Peyer's patch (tissue), 4 donors: ENCODE measurements around the gene BET1L. TPM values are rescaled to one million over a fixed set of nuclear protein-coding genes. Genes with fewer than 3 reads are reported as not detected.
"Not testable (repeated sequence)": the region's sequence is repeated elsewhere in the genome, so short reads cannot be mapped to it uniquely, and the experiment has no call there.

ENCODE experiments used
- DNase-seq, 3 donors: peaks; one replicate each; pipeline ENCODE4 v3.0.0-alpha.2; 2017 to 2019
- H3K27ac ChIP-seq, 4 donors: fragments of 200-600 bp; sonication (generic); one replicate each; pipeline ENCODE4 v1.5.1; 2016 to 2019
- H3K27me3 ChIP-seq, 2 donors: fragments of 200-600 bp; sonication (generic); one replicate each; pipeline ENCODE4 v1.5.1; 2019
- H3K36me3 ChIP-seq, 3 donors: fragments of 200-600 bp; sonication (generic); one replicate each; pipeline ENCODE4 v1.5.1; 2016 to 2019
- H3K4me1 ChIP-seq, 4 donors: fragments of 200-600 bp; sonication (generic); one replicate each; pipeline ENCODE4 v1.5.1; 2016 to 2019
- H3K4me3 ChIP-seq, 4 donors: fragments of 200-600 bp; sonication (generic); 1 replicate in 3 of 4; 2 replicates in 1 of 4; pipeline ENCODE4 v1.5.1; 2016 to 2019; ENCODE audit warnings: mild to moderate bottlenecking in 1 of 4
- H3K9me3 ChIP-seq, 4 donors: fragments of 200-600 bp; sonication (generic); one replicate each; pipeline ENCODE4 v1.5.1; 2016 to 2019; ENCODE audit warnings: mild to moderate bottlenecking in 1 of 4
- CTCF ChIP-seq, 6 experiments: fragments of 450-650 bp in 4 of 6; fragments of 200-600 bp in 2 of 6; sonication (generic) in 1 of 6; IDR thresholded peaks; one replicate each; pipeline ENCODE4 v1.5.1; 2017 to 2019; ENCODE audit warnings: antibody characterized with exemption in 6 of 6, mild to moderate bottlenecking in 3 of 6, moderate library complexity in 1 of 6
- POLR2A ChIP-seq, 2 donors: fragments of 450-650 bp; IDR thresholded peaks; one replicate each; pipeline ENCODE4 v1.5.1; 2017; ENCODE audit warnings: antibody characterized with exemption in 2 of 2, mild to moderate bottlenecking in 2 of 2, moderate library complexity in 2 of 2
- total RNA-seq, 4 donors: library from RNA; depleted of rRNA; stranded (reverse); fragments of >200 nt; gene quantifications; one replicate each; pipeline ENCODE4 v1.1.0, GENCODE V29; 2016

BET1L gene
- total RNA-seq, 4 donors from 2014 or later = 20.6 to 69.7 (median 40.1) TPM

- Histone ChIP-seq H3K27me3 (no peaks in the 10 kb centered on the region), H3K4me1 (no peaks in the 10 kb centered on the region), H3K27ac (peak overlapping the region in 1 of 4 donors; percentile 37), H3K36me3 (peaks cover 0 to 15% (median 0%) of the 10 kb centered on the region in 3 donors), H3K9me3 (no peaks in the 10 kb centered on the region), H3K4me3 (no peak overlapping the region)
- DNase-seq = peak in 1 of 3 donors; percentile 4
- no peak for TF ChIP-seq CTCF (IDR thresholded peaks at IDR 0.05)
- no peak for TF ChIP-seq POLR2A (IDR thresholded peaks at IDR 0.05)
Measured at GRCh38 chr11:221539-221938, 14.3 kb upstream of the BET1L start.

- not testable (repeated sequence) for DNase-seq, H3K4me3 ChIP-seq, H3K27me3 ChIP-seq, H3K4me1 ChIP-seq, H3K9me3 ChIP-seq, H3K27ac ChIP-seq
- peaks cover 0 to 23% (median 0%) of the 10 kb centered on the region in 3 donors for H3K36me3 ChIP-seq
Measured at GRCh38 chr11:220641-221215, 13.5 kb upstream of the BET1L start.

GRCh38 chr11:218815-219593 is 11.8 kb upstream of the BET1L start:
- H3K36me3 ChIP-seq = peaks cover 0 to 34% (median 0%) of the 10 kb centered on the region in 3 donors
- H3K4me3 ChIP-seq = no peak overlapping the region
- H3K4me1 ChIP-seq = no peaks in the 10 kb centered on the region
- H3K27ac ChIP-seq = no peak overlapping the region
- H3K27me3 ChIP-seq = no peaks in the 10 kb centered on the region
- peak in 1 of 3 donors; percentile 39 for DNase-seq
- H3K9me3 ChIP-seq = no peaks in the 10 kb centered on the region
- TF ChIP-seq POLR2A (IDR thresholded peaks at IDR 0.05) (no peak), CTCF (IDR thresholded peaks at IDR 0.05) (no peak)

GRCh38 chr11:217704-218103 is 10.5 kb upstream of the BET1L start:
- H3K9me3 ChIP-seq = no peaks in the 10 kb centered on the region
- H3K4me1 ChIP-seq = no peaks in the 10 kb centered on the region
- no peak overlapping the region for H3K4me3 ChIP-seq
- H3K36me3 ChIP-seq = peaks cover 0 to 46% (median 0%) of the 10 kb centered on the region in 3 donors
- no peaks in the 10 kb centered on the region for H3K27me3 ChIP-seq
- TF ChIP-seq CTCF (IDR thresholded peaks at IDR 0.05) = no peak
- no peak for TF ChIP-seq POLR2A (IDR thresholded peaks at IDR 0.05)
- no peak overlapping the region for H3K27ac ChIP-seq
- DNase-seq = peak in 1 of 3 donors; percentile 13

GRCh38 chr11:216081-216974 is 9.1 kb upstream of the BET1L start:
- Histone ChIP-seq H3K27ac (no peak overlapping the region), H3K4me1 (no peaks in the 10 kb centered on the region), H3K36me3 (peaks cover 0 to 54% (median 0%) of the 10 kb centered on the region in 3 donors), H3K9me3 (no peaks in the 10 kb centered on the region), H3K4me3 (no peak overlapping the region), H3K27me3 (no peaks in the 10 kb centered on the region)
- TF ChIP-seq POLR2A (IDR thresholded peaks at IDR 0.05) (no peak), CTCF (IDR thresholded peaks at IDR 0.05) (no peak)
- peak in 1 of 3 donors; percentile 28 for DNase-seq
